Body of pancreas (tissue), 4 donors: ENCODE results near the gene CD81.

Source experiments
- POLR2A ChIP-seq, 3 donors: fragments of 450-650 bp; IDR thresholded peaks; one replicate each; pipeline ENCODE4 v1.6.1; 2016; ENCODE audit warnings: antibody characterized with exemption in 3 of 3, mild to moderate bottlenecking in 2 of 3
- TF ChIP-seq, protein P1 (sequence below), 7 experiments: fragments of 450-650 bp in 4 of 7; fragments of 200-600 bp in 3 of 7; sonication (generic) in 3 of 7; IDR thresholded peaks; one replicate each; pipeline ENCODE4 v1.5.1; 2016 to 2019; ENCODE audit warnings: antibody characterized with exemption in 7 of 7

DNA sequence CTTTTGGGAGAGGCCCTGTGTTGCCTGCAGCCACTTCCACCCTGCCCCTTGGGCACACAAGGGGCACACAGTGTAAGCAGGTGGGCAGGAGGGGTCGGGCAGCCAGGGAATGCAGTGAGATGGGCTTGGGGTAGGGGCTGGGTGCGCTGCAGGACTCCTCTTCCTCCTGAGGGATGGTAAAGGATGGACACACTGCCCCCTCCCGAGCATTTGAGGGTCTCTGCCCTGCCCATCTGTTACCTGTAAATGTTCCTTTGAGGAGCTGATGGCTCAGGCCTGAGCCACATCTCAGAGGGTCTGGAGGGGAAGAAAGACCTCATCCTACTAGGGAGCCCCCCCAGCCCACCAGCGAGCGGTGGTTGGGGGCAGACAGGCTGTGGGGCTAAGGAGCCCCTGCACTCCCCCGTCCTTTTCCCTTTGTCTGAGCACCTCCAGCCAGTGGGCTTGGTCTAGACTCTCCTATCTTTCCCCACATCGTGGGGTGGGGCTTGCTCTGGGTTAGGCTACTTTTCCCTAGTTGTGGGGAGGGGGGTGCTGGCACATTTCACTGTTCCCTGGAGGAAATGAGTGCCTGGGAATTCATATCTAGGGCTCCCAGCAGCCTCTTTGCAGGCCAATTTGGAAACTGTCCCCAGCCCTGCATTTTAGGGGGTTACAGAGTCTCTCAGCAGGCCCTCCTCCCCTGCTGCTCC lies 21.7 kb downstream of the CD81 start:
- TF ChIP-seq, protein P1, sequence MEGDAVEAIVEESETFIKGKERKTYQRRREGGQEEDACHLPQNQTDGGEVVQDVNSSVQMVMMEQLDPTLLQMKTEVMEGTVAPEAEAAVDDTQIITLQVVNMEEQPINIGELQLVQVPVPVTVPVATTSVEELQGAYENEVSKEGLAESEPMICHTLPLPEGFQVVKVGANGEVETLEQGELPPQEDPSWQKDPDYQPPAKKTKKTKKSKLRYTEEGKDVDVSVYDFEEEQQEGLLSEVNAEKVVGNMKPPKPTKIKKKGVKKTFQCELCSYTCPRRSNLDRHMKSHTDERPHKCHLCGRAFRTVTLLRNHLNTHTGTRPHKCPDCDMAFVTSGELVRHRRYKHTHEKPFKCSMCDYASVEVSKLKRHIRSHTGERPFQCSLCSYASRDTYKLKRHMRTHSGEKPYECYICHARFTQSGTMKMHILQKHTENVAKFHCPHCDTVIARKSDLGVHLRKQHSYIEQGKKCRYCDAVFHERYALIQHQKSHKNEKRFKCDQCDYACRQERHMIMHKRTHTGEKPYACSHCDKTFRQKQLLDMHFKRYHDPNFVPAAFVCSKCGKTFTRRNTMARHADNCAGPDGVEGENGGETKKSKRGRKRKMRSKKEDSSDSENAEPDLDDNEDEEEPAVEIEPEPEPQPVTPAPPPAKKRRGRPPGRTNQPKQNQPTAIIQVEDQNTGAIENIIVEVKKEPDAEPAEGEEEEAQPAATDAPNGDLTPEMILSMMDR (IDR thresholded peaks at IDR 0.05) = no peak
- no peak for TF ChIP-seq POLR2A (IDR thresholded peaks at IDR 0.05)
